Gastroesophageal sphincter (tissue), 3 donors: Measurements from ENCODE around the gene LMX1B.
"Not testable (repeated sequence)": the region's sequence is repeated elsewhere in the genome, so short reads cannot be mapped to it uniquely, and the experiment has no call there.

Experiments used
- POLR2A ChIP-seq, 2 donors: fragments of 450-650 bp; IDR thresholded peaks; one replicate each; pipeline ENCODE4 v1.6.1; 2017; ENCODE audit warnings: antibody characterized with exemption in 2 of 2, mild to moderate bottlenecking in 2 of 2, moderate library complexity in 1 of 2
- POLR2AphosphoS5 ChIP-seq: sonication (generic); formaldehyde crosslinking; IDR thresholded peaks from one replicate; pipeline ENCODE4 v1.6.1; 2017; ENCODE audit warnings: antibody characterized with exemption
- TF ChIP-seq, protein P1 (sequence below), 4 experiments: fragments of 200-600 bp in 2 of 4; fragments of 450-650 bp in 2 of 4; sonication (generic) in 1 of 4; IDR thresholded peaks; one replicate each; pipeline ENCODE4 v1.5.1; 2017 to 2019; ENCODE audit warnings: antibody characterized with exemption in 4 of 4, mild to moderate bottlenecking in 2 of 4, moderate library complexity in 2 of 4

- TF ChIP-seq, protein P1, sequence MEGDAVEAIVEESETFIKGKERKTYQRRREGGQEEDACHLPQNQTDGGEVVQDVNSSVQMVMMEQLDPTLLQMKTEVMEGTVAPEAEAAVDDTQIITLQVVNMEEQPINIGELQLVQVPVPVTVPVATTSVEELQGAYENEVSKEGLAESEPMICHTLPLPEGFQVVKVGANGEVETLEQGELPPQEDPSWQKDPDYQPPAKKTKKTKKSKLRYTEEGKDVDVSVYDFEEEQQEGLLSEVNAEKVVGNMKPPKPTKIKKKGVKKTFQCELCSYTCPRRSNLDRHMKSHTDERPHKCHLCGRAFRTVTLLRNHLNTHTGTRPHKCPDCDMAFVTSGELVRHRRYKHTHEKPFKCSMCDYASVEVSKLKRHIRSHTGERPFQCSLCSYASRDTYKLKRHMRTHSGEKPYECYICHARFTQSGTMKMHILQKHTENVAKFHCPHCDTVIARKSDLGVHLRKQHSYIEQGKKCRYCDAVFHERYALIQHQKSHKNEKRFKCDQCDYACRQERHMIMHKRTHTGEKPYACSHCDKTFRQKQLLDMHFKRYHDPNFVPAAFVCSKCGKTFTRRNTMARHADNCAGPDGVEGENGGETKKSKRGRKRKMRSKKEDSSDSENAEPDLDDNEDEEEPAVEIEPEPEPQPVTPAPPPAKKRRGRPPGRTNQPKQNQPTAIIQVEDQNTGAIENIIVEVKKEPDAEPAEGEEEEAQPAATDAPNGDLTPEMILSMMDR (IDR thresholded peaks at IDR 0.05): not testable (repeated sequence)
- TF ChIP-seq POLR2A (IDR thresholded peaks at IDR 0.05); POLR2AphosphoS5: not testable (repeated sequence)
Observed at GRCh38 chr9:126730592-126730991, 116.9 kb downstream of the LMX1B start.
